GM23338 (cell line): Measurements from ENCODE around the gene GFI1B. TPM values are rescaled to one million over a fixed set of nuclear protein-coding genes. Genes with fewer than 3 reads are reported as not detected.

ENCODE experiments used
- ATAC-seq: fragments of 200-7000 bp; cut with Tn5 transposase; 3 replicates; pipeline ENCODE4 v1.9.1; 2020
- DNase-seq: peaks from one replicate; pipeline ENCODE4 v3.0.0-alpha.2; 2015; ENCODE audit warnings: low spot score
- H2AFZ ChIP-seq: fragments of 200-600 bp; sonication (generic); 2 replicates; pipeline ENCODE4 v1.8.0; 2016; ENCODE audit warnings: antibody characterized with exemption, mild to moderate bottlenecking, moderate library complexity
- H3F3A ChIP-seq: fragments of 200-600 bp; sonication (generic); replicated peaks from 2 replicates; pipeline ENCODE4 v1.8.0; 2017; ENCODE audit warnings: antibody characterized with exemption, mixed run types, low read depth
- H3K27ac ChIP-seq: fragments of 200-600 bp; sonication (generic); 2 replicates; pipeline ENCODE4 v1.6.1; 2016; ENCODE audit warnings: low read depth
- H3K27me3 ChIP-seq: fragments of 200-600 bp; sonication (generic); 2 replicates; pipeline ENCODE4 v1.8.0; 2016; ENCODE audit warnings: mild to moderate bottlenecking, mixed run types, moderate library complexity; ENCODE audit not compliant: insufficient read depth
- H3K36me3 ChIP-seq: fragments of 200-600 bp; sonication (generic); 2 replicates; pipeline ENCODE4 v1.8.0; 2016; ENCODE audit warnings: mild to moderate bottlenecking; ENCODE audit not compliant: insufficient read depth
- H3K4me1 ChIP-seq: fragments of 200-600 bp; sonication (generic); 2 replicates; pipeline ENCODE4 v1.8.0; 2016; ENCODE audit warnings: mild to moderate bottlenecking, moderate library complexity; ENCODE audit not compliant: insufficient read depth
- H3K4me2 ChIP-seq: fragments of 200-600 bp; sonication (generic); 2 replicates; pipeline ENCODE4 v1.7.1; 2017; ENCODE audit warnings: mixed run types
- H3K4me3 ChIP-seq: fragments of 200-600 bp; sonication (generic); 2 replicates; pipeline ENCODE4 v1.6.1; 2016; ENCODE audit warnings: mixed run types
- H3K79me2 ChIP-seq: fragments of 200-600 bp; sonication (generic); replicated peaks from 2 replicates; pipeline ENCODE4 v1.8.0; 2017; ENCODE audit warnings: mild to moderate bottlenecking; ENCODE audit not compliant: insufficient read depth
- H3K9me2 ChIP-seq: fragments of 200-600 bp; sonication (generic); 2 replicates; pipeline ENCODE4 v1.8.0; 2017; ENCODE audit not compliant: insufficient read depth
- H4K20me1 ChIP-seq: fragments of 200-600 bp; sonication (generic); replicated peaks from 2 replicates; pipeline ENCODE4 v1.8.0; 2017; ENCODE audit warnings: mild to moderate bottlenecking; ENCODE audit not compliant: insufficient read depth
- H3K27ac Mint-ChIP-seq: 2 replicates; pipeline ENCODE4 v1.8.0; 2020; ENCODE audit warnings: inconsistent platforms, mild to moderate bottlenecking, moderate library complexity, mixed read lengths
- H3K27me3 Mint-ChIP-seq: 3 replicates; pipeline ENCODE4 v1.8.0; 2022; ENCODE audit warnings: low read depth, mild to moderate bottlenecking, moderate library complexity, mixed read lengths, inconsistent platforms; ENCODE audit not compliant: insufficient read depth, poor library complexity
- H3K36me3 Mint-ChIP-seq: 3 replicates; pipeline ENCODE4 v1.8.0; 2021; ENCODE audit warnings: low read depth, mild to moderate bottlenecking, inconsistent platforms, moderate library complexity, mixed read lengths
- H3K4me1 Mint-ChIP-seq: 3 replicates; pipeline ENCODE4 v1.8.0; 2020; ENCODE audit warnings: mild to moderate bottlenecking, inconsistent platforms, mixed read lengths
- H3K4me3 Mint-ChIP-seq: 3 replicates; pipeline ENCODE4 v1.8.0; 2021; ENCODE audit warnings: moderate library complexity, mild to moderate bottlenecking, inconsistent platforms, mixed read lengths
- H3K9me3 Mint-ChIP-seq: 3 replicates; pipeline ENCODE4 v1.8.0; 2020; ENCODE audit warnings: moderate library complexity, mild to moderate bottlenecking, inconsistent platforms, mixed read lengths
- CREB1 ChIP-seq: fragments of 250-450 bp; sonication (Bioruptor Pico); IDR thresholded peaks from 2 replicates; pipeline ENCODE4 v1.5.0; 2020; ENCODE audit warnings: low read depth, mild to moderate bottlenecking, moderate library complexity
- EZH2 ChIP-seq: fragments of 200-600 bp; sonication (generic); IDR thresholded peaks from one replicate; pipeline ENCODE4 v1.8.0; 2017; ENCODE audit warnings: antibody characterized with exemption, mild to moderate bottlenecking, low read depth; ENCODE audit not compliant: unreplicated experiment
- EZH2phosphoT487 ChIP-seq: fragments of 200-600 bp; sonication (generic); IDR thresholded peaks from one replicate; pipeline ENCODE4 v1.8.1; 2018; ENCODE audit warnings: antibody characterized with exemption; ENCODE audit not compliant: unreplicated experiment
- JUNB ChIP-seq: IDR thresholded peaks from one replicate; pipeline ENCODE4 v1.6.1; 2016; ENCODE audit warnings: antibody characterized with exemption; ENCODE audit not compliant: unreplicated experiment
- NANOG ChIP-seq: IDR thresholded peaks from 2 replicates; pipeline ENCODE4 v1.6.1; 2016; ENCODE audit warnings: antibody characterized with exemption, borderline replicate concordance
- POLR2AphosphoS5 ChIP-seq: IDR thresholded peaks from 2 replicates; pipeline ENCODE4 v1.6.1; 2016; ENCODE audit warnings: antibody characterized with exemption, low read depth
- STAT1 ChIP-seq: IDR thresholded peaks from one replicate; pipeline ENCODE4 v1.6.1; 2016; ENCODE audit warnings: antibody characterized with exemption; ENCODE audit not compliant: unreplicated experiment
- ZNF114 ChIP-seq: fragments of 250-450 bp; sonication (Bioruptor Pico); IDR thresholded peaks from 2 replicates; pipeline ENCODE4 v1.5.0; 2020; ENCODE audit warnings: mild to moderate bottlenecking, moderate library complexity
- ZNF331 ChIP-seq: fragments of 250-450 bp; sonication (Bioruptor Pico); IDR thresholded peaks from 2 replicates; pipeline ENCODE4 v1.5.0; 2020; ENCODE audit warnings: low read depth, mild to moderate bottlenecking, moderate library complexity
- polyA plus RNA-seq: library from polyadenylated mRNA; unstranded; fragments of >200 nt; fragmentation: Nextera tagmentation; extraction: Ambion mirVana; gene quantifications from 2 replicates; pipeline ENCODE4 v1.2.1, GENCODE V29; 2016
- total RNA-seq: library from RNA; depleted of rRNA; stranded (reverse); fragments of >200 nt; shearing (Covaris generic); gene quantifications from 2 replicates; pipeline ENCODE4 v1.2.3, GENCODE V29; 2014
- TF ChIP-seq, protein P1 (sequence below): IDR thresholded peaks from one replicate; pipeline ENCODE4 v1.6.1; 2018; ENCODE audit warnings: antibody characterized with exemption; ENCODE audit not compliant: unreplicated experiment
- TF ChIP-seq, protein P2 (sequence below): IDR thresholded peaks from 2 replicates; pipeline ENCODE4 v1.6.1; 2016; ENCODE audit warnings: antibody characterized with exemption
- TF ChIP-seq, protein P3 (sequence below): fragments of 250-450 bp; sonication (Bioruptor Pico); IDR thresholded peaks from 2 replicates; pipeline ENCODE4 v1.5.0; 2020; ENCODE audit warnings: mild to moderate bottlenecking, moderate library complexity
- TF ChIP-seq, protein P4 (sequence below), 2 experiments: fragments of 200-600 bp in 1 of 2; sonication (generic) in 1 of 2; conservative IDR thresholded peaks; 2 replicates each; pipeline versions ENCODE4 v1.5.1 to v1.6.1; 2016 to 2017; ENCODE audit warnings: antibody characterized with exemption in 2 of 2, low read depth in 2 of 2, mild to moderate bottlenecking in 2 of 2, moderate library complexity in 1 of 2

The GFI1B gene
- total and polyA plus RNA-seq, 2 experiments from 2014 or later, result 0.38 TPM; not detected in 1

DNA sequence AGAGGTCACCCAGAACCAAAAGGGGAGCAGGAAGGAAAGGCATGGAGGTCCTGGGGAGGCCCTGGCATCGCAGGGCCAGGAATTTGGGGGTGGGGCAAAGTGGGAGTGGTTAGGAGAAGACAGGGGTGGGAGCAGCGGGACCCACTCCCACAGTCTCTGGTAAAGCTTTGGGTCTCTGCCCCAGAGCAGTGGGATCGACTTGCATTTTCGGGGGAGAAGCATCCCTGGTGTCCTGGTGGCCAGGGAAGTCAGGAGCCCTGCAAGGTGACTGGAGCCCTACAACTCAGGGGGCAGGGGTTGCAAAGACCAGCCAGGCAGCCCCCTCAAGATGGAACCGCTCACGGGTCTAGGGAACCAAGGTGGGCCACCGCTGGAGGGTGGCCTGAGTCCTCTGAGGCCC lies 29.9 kb downstream of the GFI1B start (continued):
- TF ChIP-seq, protein P1, sequence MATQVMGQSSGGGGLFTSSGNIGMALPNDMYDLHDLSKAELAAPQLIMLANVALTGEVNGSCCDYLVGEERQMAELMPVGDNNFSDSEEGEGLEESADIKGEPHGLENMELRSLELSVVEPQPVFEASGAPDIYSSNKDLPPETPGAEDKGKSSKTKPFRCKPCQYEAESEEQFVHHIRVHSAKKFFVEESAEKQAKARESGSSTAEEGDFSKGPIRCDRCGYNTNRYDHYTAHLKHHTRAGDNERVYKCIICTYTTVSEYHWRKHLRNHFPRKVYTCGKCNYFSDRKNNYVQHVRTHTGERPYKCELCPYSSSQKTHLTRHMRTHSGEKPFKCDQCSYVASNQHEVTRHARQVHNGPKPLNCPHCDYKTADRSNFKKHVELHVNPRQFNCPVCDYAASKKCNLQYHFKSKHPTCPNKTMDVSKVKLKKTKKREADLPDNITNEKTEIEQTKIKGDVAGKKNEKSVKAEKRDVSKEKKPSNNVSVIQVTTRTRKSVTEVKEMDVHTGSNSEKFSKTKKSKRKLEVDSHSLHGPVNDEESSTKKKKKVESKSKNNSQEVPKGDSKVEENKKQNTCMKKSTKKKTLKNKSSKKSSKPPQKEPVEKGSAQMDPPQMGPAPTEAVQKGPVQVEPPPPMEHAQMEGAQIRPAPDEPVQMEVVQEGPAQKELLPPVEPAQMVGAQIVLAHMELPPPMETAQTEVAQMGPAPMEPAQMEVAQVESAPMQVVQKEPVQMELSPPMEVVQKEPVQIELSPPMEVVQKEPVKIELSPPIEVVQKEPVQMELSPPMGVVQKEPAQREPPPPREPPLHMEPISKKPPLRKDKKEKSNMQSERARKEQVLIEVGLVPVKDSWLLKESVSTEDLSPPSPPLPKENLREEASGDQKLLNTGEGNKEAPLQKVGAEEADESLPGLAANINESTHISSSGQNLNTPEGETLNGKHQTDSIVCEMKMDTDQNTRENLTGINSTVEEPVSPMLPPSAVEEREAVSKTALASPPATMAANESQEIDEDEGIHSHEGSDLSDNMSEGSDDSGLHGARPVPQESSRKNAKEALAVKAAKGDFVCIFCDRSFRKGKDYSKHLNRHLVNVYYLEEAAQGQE, result no peak

DNA sequence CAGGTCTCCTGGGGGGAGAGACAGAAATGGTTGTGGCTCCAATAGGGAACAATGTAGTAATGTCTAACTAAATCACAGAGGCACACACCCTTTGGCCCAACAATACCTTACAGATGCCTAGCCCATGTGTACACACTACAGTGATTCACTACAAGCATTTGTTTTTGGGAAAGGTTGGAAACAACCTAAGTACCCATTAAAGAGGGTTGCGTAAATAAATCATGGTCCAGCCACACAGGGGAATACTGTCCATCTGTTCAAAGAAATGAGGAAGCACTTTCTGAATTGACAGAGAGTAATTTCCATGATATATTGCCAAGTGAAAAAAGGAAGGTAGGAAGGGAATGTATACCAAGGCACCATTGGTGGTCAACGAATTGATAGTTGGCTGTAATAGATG lies 30.3 kb downstream of the GFI1B start:
- no peak overlapping the region for H2AFZ ChIP-seq
- Mint-ChIP-seq H3K4me3 (no peak overlapping the region), H3K27me3 (peaks cover 26% of the 10 kb centered on the region), H3K4me1 (peaks cover 16% of the 10 kb centered on the region), H3K9me3 (no peaks in the 10 kb centered on the region; the same call in 2 of the 3 replicates), H3K36me3 (no peaks in the 10 kb centered on the region), H3K27ac (no peak overlapping the region)
- no peaks in the 10 kb centered on the region for H3K36me3 ChIP-seq
- H3K4me2 ChIP-seq, result no peak overlapping the region
- peaks cover 10% of the 10 kb centered on the region for H3K4me1 ChIP-seq
- no peaks in the 10 kb centered on the region for H3K79me2 ChIP-seq
- H3F3A ChIP-seq, result 0 out of 2 replicates have a peak, but pooled peaks cover 4% of the 10 kb centered on the region
- TF ChIP-seq EZH2 (no peak), STAT1 (no peak), EZH2phosphoT487 (no peak), JUNB (no peak), NANOG (no peak), ZNF331 (CRISPR knock-in tag) (no peak), POLR2AphosphoS5 (no peak), ZNF114 (CRISPR knock-in tag) (no peak), CREB1 (CRISPR knock-in tag) (no peak)
- TF ChIP-seq, protein P2, sequence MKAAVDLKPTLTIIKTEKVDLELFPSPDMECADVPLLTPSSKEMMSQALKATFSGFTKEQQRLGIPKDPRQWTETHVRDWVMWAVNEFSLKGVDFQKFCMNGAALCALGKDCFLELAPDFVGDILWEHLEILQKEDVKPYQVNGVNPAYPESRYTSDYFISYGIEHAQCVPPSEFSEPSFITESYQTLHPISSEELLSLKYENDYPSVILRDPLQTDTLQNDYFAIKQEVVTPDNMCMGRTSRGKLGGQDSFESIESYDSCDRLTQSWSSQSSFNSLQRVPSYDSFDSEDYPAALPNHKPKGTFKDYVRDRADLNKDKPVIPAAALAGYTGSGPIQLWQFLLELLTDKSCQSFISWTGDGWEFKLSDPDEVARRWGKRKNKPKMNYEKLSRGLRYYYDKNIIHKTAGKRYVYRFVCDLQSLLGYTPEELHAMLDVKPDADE, result no peak
- TF ChIP-seq, protein P3, sequence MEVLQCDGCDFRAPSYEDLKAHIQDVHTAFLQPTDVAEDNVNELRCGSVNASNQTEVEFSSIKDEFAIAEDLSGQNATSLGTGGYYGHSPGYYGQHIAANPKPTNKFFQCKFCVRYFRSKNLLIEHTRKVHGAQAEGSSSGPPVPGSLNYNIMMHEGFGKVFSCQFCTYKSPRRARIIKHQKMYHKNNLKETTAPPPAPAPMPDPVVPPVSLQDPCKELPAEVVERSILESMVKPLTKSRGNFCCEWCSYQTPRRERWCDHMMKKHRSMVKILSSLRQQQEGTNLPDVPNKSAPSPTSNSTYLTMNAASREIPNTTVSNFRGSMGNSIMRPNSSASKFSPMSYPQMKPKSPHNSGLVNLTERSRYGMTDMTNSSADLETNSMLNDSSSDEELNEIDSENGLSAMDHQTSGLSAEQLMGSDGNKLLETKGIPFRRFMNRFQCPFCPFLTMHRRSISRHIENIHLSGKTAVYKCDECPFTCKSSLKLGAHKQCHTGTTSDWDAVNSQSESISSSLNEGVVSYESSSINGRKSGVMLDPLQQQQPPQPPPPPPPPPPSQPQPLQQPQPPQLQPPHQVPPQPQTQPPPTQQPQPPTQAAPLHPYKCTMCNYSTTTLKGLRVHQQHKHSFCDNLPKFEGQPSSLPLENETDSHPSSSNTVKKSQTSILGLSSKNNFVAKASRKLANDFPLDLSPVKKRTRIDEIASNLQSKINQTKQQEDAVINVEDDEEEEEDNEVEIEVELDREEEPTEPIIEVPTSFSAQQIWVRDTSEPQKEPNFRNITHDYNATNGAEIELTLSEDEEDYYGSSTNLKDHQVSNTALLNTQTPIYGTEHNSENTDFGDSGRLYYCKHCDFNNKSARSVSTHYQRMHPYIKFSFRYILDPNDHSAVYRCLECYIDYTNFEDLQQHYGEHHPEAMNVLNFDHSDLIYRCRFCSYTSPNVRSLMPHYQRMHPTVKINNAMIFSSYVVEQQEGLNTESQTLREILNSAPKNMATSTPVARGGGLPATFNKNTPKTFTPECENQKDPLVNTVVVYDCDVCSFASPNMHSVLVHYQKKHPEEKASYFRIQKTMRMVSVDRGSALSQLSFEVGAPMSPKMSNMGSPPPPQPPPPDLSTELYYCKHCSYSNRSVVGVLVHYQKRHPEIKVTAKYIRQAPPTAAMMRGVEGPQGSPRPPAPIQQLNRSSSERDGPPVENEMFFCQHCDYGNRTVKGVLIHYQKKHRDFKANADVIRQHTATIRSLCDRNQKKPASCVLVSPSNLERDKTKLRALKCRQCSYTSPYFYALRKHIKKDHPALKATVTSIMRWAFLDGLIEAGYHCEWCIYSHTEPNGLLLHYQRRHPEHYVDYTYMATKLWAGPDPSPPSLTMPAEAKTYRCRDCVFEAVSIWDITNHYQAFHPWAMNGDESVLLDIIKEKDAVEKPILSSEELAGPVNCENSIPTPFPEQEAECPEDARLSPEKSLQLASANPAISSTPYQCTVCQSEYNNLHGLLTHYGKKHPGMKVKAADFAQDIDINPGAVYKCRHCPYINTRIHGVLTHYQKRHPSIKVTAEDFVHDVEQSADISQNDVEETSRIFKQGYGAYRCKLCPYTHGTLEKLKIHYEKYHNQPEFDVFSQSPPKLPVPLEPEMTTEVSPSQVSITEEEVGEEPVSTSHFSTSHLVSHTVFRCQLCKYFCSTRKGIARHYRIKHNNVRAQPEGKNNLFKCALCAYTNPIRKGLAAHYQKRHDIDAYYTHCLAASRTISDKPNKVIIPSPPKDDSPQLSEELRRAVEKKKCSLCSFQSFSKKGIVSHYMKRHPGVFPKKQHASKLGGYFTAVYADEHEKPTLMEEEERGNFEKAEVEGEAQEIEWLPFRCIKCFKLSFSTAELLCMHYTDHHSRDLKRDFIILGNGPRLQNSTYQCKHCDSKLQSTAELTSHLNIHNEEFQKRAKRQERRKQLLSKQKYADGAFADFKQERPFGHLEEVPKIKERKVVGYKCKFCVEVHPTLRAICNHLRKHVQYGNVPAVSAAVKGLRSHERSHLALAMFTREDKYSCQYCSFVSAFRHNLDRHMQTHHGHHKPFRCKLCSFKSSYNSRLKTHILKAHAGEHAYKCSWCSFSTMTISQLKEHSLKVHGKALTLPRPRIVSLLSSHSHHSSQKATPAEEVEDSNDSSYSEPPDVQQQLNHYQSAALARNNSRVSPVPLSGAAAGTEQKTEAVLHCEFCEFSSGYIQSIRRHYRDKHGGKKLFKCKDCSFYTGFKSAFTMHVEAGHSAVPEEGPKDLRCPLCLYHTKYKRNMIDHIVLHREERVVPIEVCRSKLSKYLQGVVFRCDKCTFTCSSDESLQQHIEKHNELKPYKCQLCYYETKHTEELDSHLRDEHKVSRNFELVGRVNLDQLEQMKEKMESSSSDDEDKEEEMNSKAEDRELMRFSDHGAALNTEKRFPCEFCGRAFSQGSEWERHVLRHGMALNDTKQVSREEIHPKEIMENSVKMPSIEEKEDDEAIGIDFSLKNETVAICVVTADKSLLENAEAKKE (CRISPR knock-in tag), result no peak
- TF ChIP-seq, protein P4, sequence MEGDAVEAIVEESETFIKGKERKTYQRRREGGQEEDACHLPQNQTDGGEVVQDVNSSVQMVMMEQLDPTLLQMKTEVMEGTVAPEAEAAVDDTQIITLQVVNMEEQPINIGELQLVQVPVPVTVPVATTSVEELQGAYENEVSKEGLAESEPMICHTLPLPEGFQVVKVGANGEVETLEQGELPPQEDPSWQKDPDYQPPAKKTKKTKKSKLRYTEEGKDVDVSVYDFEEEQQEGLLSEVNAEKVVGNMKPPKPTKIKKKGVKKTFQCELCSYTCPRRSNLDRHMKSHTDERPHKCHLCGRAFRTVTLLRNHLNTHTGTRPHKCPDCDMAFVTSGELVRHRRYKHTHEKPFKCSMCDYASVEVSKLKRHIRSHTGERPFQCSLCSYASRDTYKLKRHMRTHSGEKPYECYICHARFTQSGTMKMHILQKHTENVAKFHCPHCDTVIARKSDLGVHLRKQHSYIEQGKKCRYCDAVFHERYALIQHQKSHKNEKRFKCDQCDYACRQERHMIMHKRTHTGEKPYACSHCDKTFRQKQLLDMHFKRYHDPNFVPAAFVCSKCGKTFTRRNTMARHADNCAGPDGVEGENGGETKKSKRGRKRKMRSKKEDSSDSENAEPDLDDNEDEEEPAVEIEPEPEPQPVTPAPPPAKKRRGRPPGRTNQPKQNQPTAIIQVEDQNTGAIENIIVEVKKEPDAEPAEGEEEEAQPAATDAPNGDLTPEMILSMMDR (conservative IDR thresholded peaks at IDR 0.05; ENCODE audit: low read depth in 2 of 2), result no peak
- no peaks in the 10 kb centered on the region for H3K9me2 ChIP-seq
- H3K27me3 ChIP-seq, result peaks cover 31% of the 10 kb centered on the region
- DNase-seq (no peak), ATAC-seq (no peak)
- H3K4me3 ChIP-seq, result no peak overlapping the region
- H4K20me1 ChIP-seq, result no peaks in the 10 kb centered on the region
- no peak overlapping the region for H3K27ac ChIP-seq
